Caki2 (cell line): ENCODE data around the gene KIF1B. TPM values are rescaled to one million over a fixed set of nuclear protein-coding genes. Genes with fewer than 3 reads are reported as not detected.
"Not testable (repeated sequence)": the region's sequence is repeated elsewhere in the genome, so short reads cannot be mapped to it uniquely, and the experiment has no call there.

ENCODE experiments used
- DNase-seq: peaks from one replicate; pipeline ENCODE4 v3.0.0-alpha.2; 2015; ENCODE audit warnings: low read depth
- in situ Hi-C: cut with HindIII; loops from 2 replicates; pipeline ENCODE4 v1.10.0; 2016; ENCODE audit warnings: low sequenced_read_pairs, low pct_unique_long_range_greater_than_20kb, mixed read lengths
- total RNA-seq: library from RNA; depleted of rRNA; stranded (reverse); fragments of >200 nt; shearing (Covaris generic); gene quantifications from 2 replicates; pipeline ENCODE4 v1.2.3, GENCODE V29; 2014; ENCODE audit warnings: low replicate concordance

Gene KIF1B
- total RNA-seq, 1 experiment from 2014 or later: 8.0 TPM

GRCh38 chr1:10187026-10187334, 23.4 kb upstream of the KIF1B start:
- in situ Hi-C loops: no loop called here
- no peak for DNase-seq

GRCh38 chr1:10188133-10188650, 22.2 kb upstream of the KIF1B start:
- in situ Hi-C loops: no loop called here
- no peak for DNase-seq

- in situ Hi-C loops: no loop called here
- DNase-seq: no peak
Observed at GRCh38 chr1:10189659-10190058, 20.7 kb upstream of the KIF1B start.

GRCh38 chr1:10192263-10192662, 18.1 kb upstream of the KIF1B start:
- DNase-seq: no peak
- in situ Hi-C loops: no loop called here

- in situ Hi-C loops: no loop called here
- no peak for DNase-seq
Observed at GRCh38 chr1:10193288-10193687, 17.1 kb upstream of the KIF1B start.

- in situ Hi-C loops: no loop called here
- peak; percentile 37 for DNase-seq
Observed at GRCh38 chr1:10195570-10195969, 14.8 kb upstream of the KIF1B start.

GRCh38 chr1:10196976-10197375, 13.4 kb upstream of the KIF1B start:
- no peak for DNase-seq
- in situ Hi-C loops: no loop called here

GRCh38 chr1:10200620-10201019, 9.8 kb upstream of the KIF1B start:
- in situ Hi-C loops: no loop called here
- DNase-seq: no peak

- in situ Hi-C loops: no loop called here
- no peak for DNase-seq
Observed at GRCh38 chr1:10204003-10204642, 6.2 kb upstream of the KIF1B start.

GRCh38 chr1:10205206-10205605, 5.2 kb upstream of the KIF1B start:
- DNase-seq, in situ Hi-C loops: not testable (repeated sequence)

GRCh38 chr1:10207810-10208209, 2.6 kb upstream of the KIF1B start:
- DNase-seq: no peak
- in situ Hi-C loops: no loop called here

GRCh38 chr1:10208537-10208936, 1.8 kb upstream of the KIF1B start:
- no peak for DNase-seq
- in situ Hi-C loops: no loop called here

GRCh38 chr1:10209590-10209904, 823 bp upstream of the KIF1B start:
- in situ Hi-C loops: no loop called here
- no peak for DNase-seq

- in situ Hi-C loops: no loop called here
- DNase-seq: peak; percentile 77
Observed at GRCh38 chr1:10210841-10211804, 753 bp downstream of the KIF1B start.

- no peak for DNase-seq
- in situ Hi-C loops: no loop called here
Observed at GRCh38 chr1:10211805-10212410, 1.5 kb downstream of the KIF1B start.

GRCh38 chr1:10212476-10212875, 2.1 kb downstream of the KIF1B start:
- in situ Hi-C loops: no loop called here

GRCh38 chr1:10213186-10213705, 2.9 kb downstream of the KIF1B start:
- DNase-seq: no peak
- in situ Hi-C loops: no loop called here

More at GRCh38 chr1:10212476-10212875, 2.1 kb downstream of the KIF1B start:
- DNase-seq: no peak

GRCh38 chr1:10216090-10216749, 5.8 kb downstream of the KIF1B start:
- no peak for DNase-seq
- in situ Hi-C loops: no loop called here
